ENCODE measurements around the gene SLC9A5. TPM values are rescaled to one million over a fixed set of nuclear protein-coding genes. Genes with fewer than 3 reads are reported as not detected.

Gene SLC9A5
- total RNA-seq, 1 experiment from 2014 or later = 1.1 TPM

DNA sequence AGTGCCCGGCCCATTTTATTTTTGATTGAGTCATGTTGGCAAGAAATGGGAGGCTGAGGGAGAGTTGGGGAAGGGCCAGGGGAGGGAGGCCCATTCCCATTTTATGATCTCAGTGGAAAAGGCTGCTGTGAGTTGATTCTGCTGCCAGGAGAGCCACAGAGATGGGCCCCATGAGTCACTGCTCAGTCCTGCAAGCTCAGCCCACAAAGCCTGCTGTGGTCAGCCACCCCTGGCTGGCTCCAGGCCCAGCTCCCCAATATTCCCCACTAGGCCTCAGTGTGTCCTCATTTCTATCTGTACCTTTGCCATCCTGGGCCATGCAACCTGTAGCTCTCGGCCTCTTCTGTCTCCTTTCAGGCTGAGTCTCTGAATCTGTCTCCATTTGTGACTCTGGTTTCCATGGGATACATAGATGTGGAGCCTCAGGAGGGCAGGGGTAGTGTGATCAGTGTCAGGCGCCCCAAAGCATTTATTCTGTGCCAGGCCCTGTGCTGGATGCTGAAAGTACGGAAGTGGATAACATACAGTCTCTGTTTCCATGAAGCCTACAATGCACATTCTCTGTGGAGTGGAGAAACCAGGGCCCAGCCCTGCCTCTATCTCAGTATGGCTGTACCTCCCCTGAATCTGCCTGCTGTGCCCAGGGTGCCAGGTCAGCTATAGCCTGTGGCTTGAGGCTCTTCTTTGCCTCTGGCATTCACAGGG, 28.7 kb downstream of the SLC9A5 start:
- Histone ChIP-seq H3K79me2 (ENCODE audit: low read length) (peaks cover 6% of the 10 kb centered on the region; the same call in 1 of the 2 replicates), H3K4me1 (ENCODE audit: insufficient read depth, low read length) (peaks cover 23% of the 10 kb centered on the region), H3K27me3 (ENCODE audit: low read length) (no peaks in the 10 kb centered on the region), H3K9ac (ENCODE audit: low read length) (peak overlapping the region; percentile 86), H3K36me3 (ENCODE audit: low read depth, low read length) (0 out of 2 replicates have a peak, but pooled peaks cover 4% of the 10 kb centered on the region), H3K27ac (ENCODE audit: low read length) (peak overlapping the region; percentile 99), H3K9me3 (ENCODE audit: low read length) (no peaks in the 10 kb centered on the region), H3F3A (ENCODE audit: low read length, unreplicated experiment) (no peaks in the 10 kb centered on the region), H2AFZ (ENCODE audit: low read length) (no peak overlapping the region), H3K9me2 (replicated peaks; ENCODE audit: low read length) (no peaks in the 10 kb centered on the region), H3K4me2 (ENCODE audit: low read length) (peak overlapping the region; percentile 92), H4K20me1 (ENCODE audit: low read length) (no peaks in the 10 kb centered on the region), H3K4me3 (ENCODE audit: low read length) (peak overlapping the region; percentile 71)
- peak; percentile 68 for ATAC-seq
- intact Hi-C loops (cut with micrococcal nuclease) = loop anchor here (5.0 kb wide), 1 partner anchor 70 kb away; no protein-coding TSS in a partner anchor
- ChIA-PET POLR2A (ENCODE audit: unreplicated experiment) (interaction anchor here (0.7 kb wide), 1 partner anchor 41 kb away, joined by 3 read pairs; no protein-coding TSS in a partner anchor), CTCF (interaction anchor here (0.6 to 1.3 kb wide), 2 partner anchors 17 to 31 kb away, joined by 3 to 8 read pairs; no protein-coding TSS in a partner anchor)
- DNase-seq = peak; percentile 91
- BruUV-seq (replicated peaks) = TSS peak; percentile 36
- no peak for TF ChIP-seq EZH2 (IDR thresholded peaks at IDR 0.05; ENCODE audit: low read length, unreplicated experiment)
- TF ChIP-seq, protein P1, sequence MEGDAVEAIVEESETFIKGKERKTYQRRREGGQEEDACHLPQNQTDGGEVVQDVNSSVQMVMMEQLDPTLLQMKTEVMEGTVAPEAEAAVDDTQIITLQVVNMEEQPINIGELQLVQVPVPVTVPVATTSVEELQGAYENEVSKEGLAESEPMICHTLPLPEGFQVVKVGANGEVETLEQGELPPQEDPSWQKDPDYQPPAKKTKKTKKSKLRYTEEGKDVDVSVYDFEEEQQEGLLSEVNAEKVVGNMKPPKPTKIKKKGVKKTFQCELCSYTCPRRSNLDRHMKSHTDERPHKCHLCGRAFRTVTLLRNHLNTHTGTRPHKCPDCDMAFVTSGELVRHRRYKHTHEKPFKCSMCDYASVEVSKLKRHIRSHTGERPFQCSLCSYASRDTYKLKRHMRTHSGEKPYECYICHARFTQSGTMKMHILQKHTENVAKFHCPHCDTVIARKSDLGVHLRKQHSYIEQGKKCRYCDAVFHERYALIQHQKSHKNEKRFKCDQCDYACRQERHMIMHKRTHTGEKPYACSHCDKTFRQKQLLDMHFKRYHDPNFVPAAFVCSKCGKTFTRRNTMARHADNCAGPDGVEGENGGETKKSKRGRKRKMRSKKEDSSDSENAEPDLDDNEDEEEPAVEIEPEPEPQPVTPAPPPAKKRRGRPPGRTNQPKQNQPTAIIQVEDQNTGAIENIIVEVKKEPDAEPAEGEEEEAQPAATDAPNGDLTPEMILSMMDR (conservative IDR thresholded peaks at IDR 0.05; ENCODE audit: low read depth, low read length) = no peak
- TF ChIP-seq EZH2phosphoT487 (IDR thresholded peaks at IDR 0.05; ENCODE audit: borderline replicate concordance, low read length) = no peak

DNA sequence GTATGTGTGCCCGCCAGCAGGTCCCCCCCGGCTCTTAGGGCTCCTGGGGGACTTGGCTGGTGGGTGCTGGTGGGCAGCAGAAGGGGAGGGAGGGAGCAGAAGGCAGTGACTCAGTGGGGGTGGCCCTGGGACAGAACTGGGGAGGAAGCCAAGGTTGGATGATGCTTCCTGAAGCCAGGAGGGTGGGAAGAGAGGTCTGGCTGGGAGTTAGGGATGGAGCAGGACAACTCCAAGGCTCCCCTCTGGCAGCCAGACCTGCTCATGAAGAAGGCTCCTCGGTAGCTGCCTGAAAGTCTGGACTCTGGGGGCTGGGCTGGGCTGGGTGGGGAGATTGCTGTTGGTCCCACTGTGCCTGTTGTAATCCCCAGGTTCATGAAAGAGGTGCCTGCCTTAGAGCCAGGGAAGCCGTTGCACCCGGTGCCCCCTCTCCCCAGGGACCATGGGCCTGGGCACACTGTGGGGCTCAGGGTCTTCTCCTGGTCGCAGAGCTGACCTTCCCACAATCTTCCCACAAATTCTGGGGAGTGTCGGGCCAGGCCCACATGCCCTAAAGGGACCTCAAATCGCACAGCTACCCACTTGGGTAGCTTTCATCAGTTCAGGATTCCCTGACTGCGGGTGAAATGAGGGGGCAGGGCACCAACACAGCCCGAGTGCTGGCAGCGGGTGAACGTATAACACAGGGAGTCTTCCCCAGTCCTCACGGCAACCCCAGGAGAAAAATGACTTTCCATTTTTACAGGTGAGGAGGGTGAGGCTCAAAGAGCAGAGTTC, 29.4 kb downstream of the SLC9A5 start:
- Histone ChIP-seq H2AFZ (ENCODE audit: low read length) (peak overlapping the region; percentile 65; the same call in 1 of the 2 replicates), H3K9ac (ENCODE audit: low read length) (peak overlapping the region; percentile 86), H3K79me2 (ENCODE audit: low read length) (peaks cover 6% of the 10 kb centered on the region; the same call in 1 of the 2 replicates), H3K9me2 (replicated peaks; ENCODE audit: low read length) (no peaks in the 10 kb centered on the region), H3K36me3 (ENCODE audit: low read depth, low read length) (0 out of 2 replicates have a peak, but pooled peaks cover 4% of the 10 kb centered on the region), H3K27me3 (ENCODE audit: low read length) (no peaks in the 10 kb centered on the region), H3K4me1 (ENCODE audit: insufficient read depth, low read length) (peaks cover 23% of the 10 kb centered on the region), H3K4me2 (ENCODE audit: low read length) (peak overlapping the region; percentile 92), H3K4me3 (ENCODE audit: low read length) (peak overlapping the region; percentile 71), H3F3A (ENCODE audit: low read length, unreplicated experiment) (no peaks in the 10 kb centered on the region), H4K20me1 (ENCODE audit: low read length) (no peaks in the 10 kb centered on the region), H3K27ac (ENCODE audit: low read length) (peak overlapping the region; percentile 99), H3K9me3 (ENCODE audit: low read length) (no peaks in the 10 kb centered on the region)
- POLR2A ChIA-PET (ENCODE audit: unreplicated experiment) = no interaction called here
- intact Hi-C loops (cut with micrococcal nuclease) = loop anchor here (5.0 kb wide), 1 partner anchor 69 kb away; no protein-coding TSS in a partner anchor
- ATAC-seq (peak; percentile 53), DNase-seq (peak; percentile 72)
- CTCF ChIA-PET = interaction anchor here (1.3 kb wide), 1 partner anchor 18 kb away, joined by 8 read pairs; no protein-coding TSS in a partner anchor
- no TSS peak for BruUV-seq (replicated peaks)
- TF ChIP-seq EZH2phosphoT487 (IDR thresholded peaks at IDR 0.05; ENCODE audit: borderline replicate concordance, low read length) (no peak), EZH2 (IDR thresholded peaks at IDR 0.05; ENCODE audit: low read length, unreplicated experiment) (no peak)

DNA sequence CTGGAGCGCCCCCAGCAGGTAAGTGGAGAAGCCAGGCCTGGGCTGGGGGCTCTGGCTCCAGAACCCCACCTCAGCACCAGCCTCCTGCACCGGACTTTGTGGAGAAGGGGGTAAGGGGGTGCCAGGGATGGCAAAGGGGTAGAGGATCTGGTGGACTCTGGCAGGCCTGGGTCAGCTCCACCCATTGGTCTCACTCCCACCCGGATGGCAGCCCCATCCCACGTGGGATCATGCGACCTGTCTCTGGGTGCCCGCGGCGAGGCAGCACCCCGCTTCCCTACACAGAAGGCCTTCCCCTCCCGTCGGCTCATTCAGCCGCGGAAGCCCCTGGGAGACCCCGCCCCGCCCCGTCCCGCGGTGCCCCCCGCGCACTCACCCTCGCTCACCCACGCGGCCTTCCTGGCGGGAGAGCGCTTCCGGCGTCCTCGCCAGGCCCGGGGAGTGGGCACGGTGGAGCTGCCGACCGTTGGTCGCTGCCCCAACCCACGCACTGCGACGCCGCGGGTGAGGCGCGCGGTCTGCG, 30.1 kb downstream of the SLC9A5 start:
- no TSS peak for BruUV-seq (replicated peaks)
- no peaks in the 10 kb centered on the region for H3K9me3 ChIP-seq (ENCODE audit: low read length)
- DNase-seq (no peak), ATAC-seq (peak; percentile 13)
- H3K4me1 ChIP-seq (ENCODE audit: insufficient read depth, low read length) = peaks cover 23% of the 10 kb centered on the region
- TF ChIP-seq EZH2phosphoT487 (IDR thresholded peaks at IDR 0.05; ENCODE audit: borderline replicate concordance, low read length) = no peak
- TF ChIP-seq, protein P1 (conservative IDR thresholded peaks at IDR 0.05; ENCODE audit: low read depth, low read length) = peak; percentile 52
- no peak for TF ChIP-seq EZH2 (IDR thresholded peaks at IDR 0.05; ENCODE audit: low read length, unreplicated experiment)
- peak overlapping the region; percentile 71 for H3K4me3 ChIP-seq (ENCODE audit: low read length)
- H3K36me3 ChIP-seq (ENCODE audit: low read depth, low read length) = 0 out of 2 replicates have a peak, but pooled peaks cover 4% of the 10 kb centered on the region
- H3K27me3 ChIP-seq (ENCODE audit: low read length) = no peaks in the 10 kb centered on the region
- ChIA-PET POLR2A (ENCODE audit: unreplicated experiment) (no interaction called here), CTCF (no interaction called here)
- no peaks in the 10 kb centered on the region for H3K9me2 ChIP-seq (replicated peaks; ENCODE audit: low read length)
- intact Hi-C loops (cut with micrococcal nuclease) = loop anchor here (5.0 kb wide), 1 partner anchor 68 kb away; no protein-coding TSS in a partner anchor
- H3F3A ChIP-seq (ENCODE audit: low read length, unreplicated experiment) = no peaks in the 10 kb centered on the region
- peak overlapping the region; percentile 99 for H3K27ac ChIP-seq (ENCODE audit: low read length)
- H4K20me1 ChIP-seq (ENCODE audit: low read length) = no peaks in the 10 kb centered on the region
- peak overlapping the region; percentile 65 for H2AFZ ChIP-seq (ENCODE audit: low read length)
- H3K79me2 ChIP-seq (ENCODE audit: low read length) = peaks cover 6% of the 10 kb centered on the region; the same call in 1 of the 2 replicates
- peak overlapping the region; percentile 92 for H3K4me2 ChIP-seq (ENCODE audit: low read length)
- H3K9ac ChIP-seq (ENCODE audit: low read length) = peak overlapping the region; percentile 86

All from PC-3 (cell line).